Right lobe of liver (tissue), 4 donors: ENCODE results near the gene KIF26A.

Experiments used
- CTCF ChIP-seq, 4 donors: fragments of 200-600 bp in 3 of 4; fragments of 450-650 bp in 1 of 4; IDR thresholded peaks; one replicate each; pipeline versions ENCODE4 v1.5.1 to v1.8.0; 2016 to 2022; ENCODE audit warnings: antibody characterized with exemption in 4 of 4, mild to moderate bottlenecking in 2 of 4
- POLR2A ChIP-seq: fragments of 450-650 bp; IDR thresholded peaks from one replicate; pipeline ENCODE4 v1.6.1; 2017; ENCODE audit warnings: antibody characterized with exemption, mild to moderate bottlenecking
- donor health status: DM: no; HTN: no; CAD: no.
- donor health status: DM: no; HTN: no; CAD: no.
- donor health status: DM: no; HTN: yes; CAD: no.

DNA sequence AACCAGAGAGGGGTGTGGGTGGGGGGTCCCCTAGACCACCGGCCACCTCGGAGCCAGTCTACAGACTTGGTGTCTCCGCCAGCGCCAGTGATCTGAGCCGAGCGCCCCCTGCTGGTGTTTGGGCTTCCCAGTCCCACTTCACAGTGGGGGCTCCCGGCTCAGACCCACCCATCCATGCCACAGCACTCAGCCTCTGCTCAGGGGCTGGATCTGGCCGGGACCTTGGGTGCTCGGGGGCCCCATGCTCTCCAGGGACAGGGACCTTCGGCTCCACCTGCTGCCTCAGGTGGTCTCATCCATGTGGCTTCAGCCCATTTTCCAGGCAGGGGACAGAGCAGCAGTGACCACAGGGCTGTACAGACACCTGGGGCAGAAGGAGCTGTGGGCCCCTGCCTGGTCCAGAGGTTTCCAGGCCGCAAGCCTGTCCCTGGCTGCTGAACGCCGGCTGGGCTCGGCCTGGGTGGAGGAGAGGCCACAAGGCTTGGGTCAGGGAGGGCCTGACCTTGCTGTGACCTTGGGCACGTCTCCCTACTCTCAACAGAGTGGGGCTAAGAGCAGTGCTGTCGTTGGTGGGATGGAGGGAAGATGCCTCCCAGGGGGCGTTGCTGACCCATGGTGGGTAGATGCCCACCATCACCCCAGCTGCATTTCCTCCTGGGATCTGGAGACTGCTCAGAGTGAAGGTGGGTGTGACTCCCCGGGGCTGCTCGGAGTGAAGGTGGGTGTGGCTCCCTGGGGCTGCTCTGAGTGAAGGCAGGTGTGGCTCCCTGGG is 86.3 kb downstream of the KIF26A start:
- TF ChIP-seq CTCF (IDR thresholded peaks at IDR 0.05) (peak in 3 of 4 donors; percentile 33 to 45 (median 44)), POLR2A (no peak)
